ENCODE measurements around the gene ILDR1.

DNA sequence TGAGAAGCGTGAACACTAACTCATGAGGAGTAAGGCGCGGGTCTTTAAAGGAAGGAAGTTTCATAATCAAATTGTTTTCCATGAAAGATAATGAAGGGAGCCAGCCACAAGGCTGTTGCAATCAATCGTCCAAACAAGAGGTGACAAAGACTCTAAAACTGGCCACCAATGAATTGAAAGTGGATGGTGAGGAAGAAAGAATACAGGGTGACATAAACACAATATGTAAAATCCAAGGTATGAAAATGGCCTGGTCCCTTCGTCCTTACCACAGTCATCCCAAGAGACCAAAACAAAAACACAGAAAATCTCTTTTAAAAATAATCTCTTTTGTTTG is 45.1 kb upstream of the ILDR1 start:
- TF ChIP-seq, protein P1, sequence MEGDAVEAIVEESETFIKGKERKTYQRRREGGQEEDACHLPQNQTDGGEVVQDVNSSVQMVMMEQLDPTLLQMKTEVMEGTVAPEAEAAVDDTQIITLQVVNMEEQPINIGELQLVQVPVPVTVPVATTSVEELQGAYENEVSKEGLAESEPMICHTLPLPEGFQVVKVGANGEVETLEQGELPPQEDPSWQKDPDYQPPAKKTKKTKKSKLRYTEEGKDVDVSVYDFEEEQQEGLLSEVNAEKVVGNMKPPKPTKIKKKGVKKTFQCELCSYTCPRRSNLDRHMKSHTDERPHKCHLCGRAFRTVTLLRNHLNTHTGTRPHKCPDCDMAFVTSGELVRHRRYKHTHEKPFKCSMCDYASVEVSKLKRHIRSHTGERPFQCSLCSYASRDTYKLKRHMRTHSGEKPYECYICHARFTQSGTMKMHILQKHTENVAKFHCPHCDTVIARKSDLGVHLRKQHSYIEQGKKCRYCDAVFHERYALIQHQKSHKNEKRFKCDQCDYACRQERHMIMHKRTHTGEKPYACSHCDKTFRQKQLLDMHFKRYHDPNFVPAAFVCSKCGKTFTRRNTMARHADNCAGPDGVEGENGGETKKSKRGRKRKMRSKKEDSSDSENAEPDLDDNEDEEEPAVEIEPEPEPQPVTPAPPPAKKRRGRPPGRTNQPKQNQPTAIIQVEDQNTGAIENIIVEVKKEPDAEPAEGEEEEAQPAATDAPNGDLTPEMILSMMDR (IDR thresholded peaks at IDR 0.05): no peak
- TF ChIP-seq POLR2A (IDR thresholded peaks at IDR 0.05): no peak

All from adrenal gland (tissue), 5 donors.